Neuronal stem cell (in vitro differentiated cells): Measurements from ENCODE around the gene ACAP1.

ENCODE experiments used
- DNase-seq: peaks from one replicate; pipeline ENCODE4 v3.0.0-alpha.2; 2013; ENCODE audit warnings: low spot score
- H2AFZ ChIP-seq: one replicate; pipeline ENCODE4 v1.6.1; 2013; ENCODE audit warnings: mild to moderate bottlenecking, low read length, inconsistent platforms
- H2AK5ac ChIP-seq: 2 replicates; pipeline ENCODE4 v1.6.1; 2013; ENCODE audit warnings: low read depth, mild to moderate bottlenecking, inconsistent platforms, low read length, moderate library complexity, mixed read lengths
- H2BK120ac ChIP-seq: 2 replicates; pipeline ENCODE4 v1.6.1; 2013; ENCODE audit warnings: low read depth, mild to moderate bottlenecking, inconsistent platforms, low read length, moderate library complexity, mixed read lengths
- H2BK12ac ChIP-seq: one replicate; pipeline ENCODE4 v1.6.1; 2013; ENCODE audit warnings: low read length, inconsistent platforms
- H2BK15ac ChIP-seq: 2 replicates; pipeline ENCODE4 v1.6.1; 2013; ENCODE audit warnings: mild to moderate bottlenecking, low read length, inconsistent platforms, mixed read lengths
- H2BK5ac ChIP-seq: one replicate; pipeline ENCODE4 v1.6.1; 2013; ENCODE audit warnings: inconsistent platforms, mild to moderate bottlenecking, low read length, moderate library complexity
- H3K14ac ChIP-seq: one replicate; pipeline ENCODE4 v1.6.1; 2013; ENCODE audit warnings: low read length, inconsistent platforms
- H3K18ac ChIP-seq: 2 replicates; pipeline ENCODE4 v1.6.1; 2013; ENCODE audit warnings: low read length, inconsistent platforms
- H3K23ac ChIP-seq: 2 replicates; pipeline ENCODE4 v1.6.1; 2013; ENCODE audit warnings: low read depth, mild to moderate bottlenecking, mixed read lengths, low read length, inconsistent platforms; ENCODE audit not compliant: poor library complexity
- H3K27ac ChIP-seq: replicated peaks from 3 replicates; pipeline ENCODE4 v1.5.1; 2013; ENCODE audit warnings: low read length, inconsistent platforms
- H3K27me3 ChIP-seq, 3 experiments: 2 replicates each; pipeline ENCODE4 v1.6.1; 2013; ENCODE audit warnings: low read length in 3 of 3, mild to moderate bottlenecking in 2 of 3, inconsistent platforms in 1 of 3, low read depth in 1 of 3, mixed read lengths in 1 of 3, moderate library complexity in 1 of 3; ENCODE audit not compliant: control insufficient read depth in 3 of 3, insufficient read depth in 3 of 3
- H3K36me3 ChIP-seq, 2 donors: replicated peaks in 1 of 2; 2 replicates each; pipeline ENCODE4 v1.6.1; 2013; ENCODE audit warnings: low read length in 2 of 2; ENCODE audit not compliant: control insufficient read depth in 2 of 2, insufficient read depth in 2 of 2
- H3K4ac ChIP-seq: 2 replicates; pipeline ENCODE4 v1.6.1; 2013; ENCODE audit warnings: inconsistent platforms, mild to moderate bottlenecking, low read length, moderate library complexity
- H3K4me1 ChIP-seq, 2 donors: 1 replicate in 1 of 2; 2 replicates in 1 of 2; pipeline ENCODE4 v1.6.1; 2013; ENCODE audit warnings: low read length in 2 of 2, low read depth in 1 of 2; ENCODE audit not compliant: control insufficient read depth in 2 of 2, insufficient read depth in 1 of 2
- H3K4me2 ChIP-seq: one replicate; pipeline ENCODE4 v1.6.1; 2013; ENCODE audit warnings: mild to moderate bottlenecking, low read length, inconsistent platforms; ENCODE audit not compliant: insufficient read depth, poor library complexity, severe bottlenecking
- H3K4me3 ChIP-seq, 2 donors: 2 replicates each; pipeline ENCODE4 v1.5.1; 2013; ENCODE audit warnings: low read length in 2 of 2, mild to moderate bottlenecking in 2 of 2, inconsistent platforms in 1 of 2, moderate library complexity in 1 of 2
- H3K79me1 ChIP-seq: one replicate; pipeline ENCODE4 v1.6.1; 2013; ENCODE audit warnings: low read depth, mild to moderate bottlenecking, inconsistent platforms, low read length, moderate library complexity
- H3K9ac ChIP-seq: one replicate; pipeline ENCODE4 v1.6.1; 2013; ENCODE audit warnings: mild to moderate bottlenecking, low read depth, low read length, inconsistent platforms; ENCODE audit not compliant: poor library complexity
- H3K9me3 ChIP-seq, 2 donors: replicated peaks in 1 of 2; 2 replicates each; pipeline versions ENCODE3 to v1.6.1; 2013; ENCODE audit warnings: low read length in 2 of 2, mild to moderate bottlenecking in 2 of 2, inconsistent platforms in 1 of 2, low read depth in 1 of 2, mixed read lengths in 1 of 2, moderate library complexity in 1 of 2; ENCODE audit not compliant: control insufficient read depth in 2 of 2, insufficient read depth in 1 of 2
- H4K8ac ChIP-seq: one replicate; pipeline ENCODE4 v1.6.1; 2013; ENCODE audit warnings: low read depth, mild to moderate bottlenecking, inconsistent platforms, low read length, moderate library complexity
- H4K91ac ChIP-seq: one replicate; pipeline ENCODE4 v1.6.1; 2013; ENCODE audit warnings: low read length, low read depth, mild to moderate bottlenecking, inconsistent platforms; ENCODE audit not compliant: poor library complexity
- WGBS, 2 donors: extraction: QIAGEN DNeasy Blood & Tissue Kit; methylation state at CpG; one replicate each; pipeline ENCODE4 v1.1.7; 2013; ENCODE audit warnings: missing lambda C conversion rate in 2 of 2, mixed read lengths in 1 of 2; ENCODE audit not compliant: insufficient read length in 2 of 2, insufficient replicate concordance in 1 of 2; ENCODE audit errors: extremely low coverage in 2 of 2; 5-methylcytosine and 5-hydroxymethylcytosine counted together

ACAP1 gene

DNA sequence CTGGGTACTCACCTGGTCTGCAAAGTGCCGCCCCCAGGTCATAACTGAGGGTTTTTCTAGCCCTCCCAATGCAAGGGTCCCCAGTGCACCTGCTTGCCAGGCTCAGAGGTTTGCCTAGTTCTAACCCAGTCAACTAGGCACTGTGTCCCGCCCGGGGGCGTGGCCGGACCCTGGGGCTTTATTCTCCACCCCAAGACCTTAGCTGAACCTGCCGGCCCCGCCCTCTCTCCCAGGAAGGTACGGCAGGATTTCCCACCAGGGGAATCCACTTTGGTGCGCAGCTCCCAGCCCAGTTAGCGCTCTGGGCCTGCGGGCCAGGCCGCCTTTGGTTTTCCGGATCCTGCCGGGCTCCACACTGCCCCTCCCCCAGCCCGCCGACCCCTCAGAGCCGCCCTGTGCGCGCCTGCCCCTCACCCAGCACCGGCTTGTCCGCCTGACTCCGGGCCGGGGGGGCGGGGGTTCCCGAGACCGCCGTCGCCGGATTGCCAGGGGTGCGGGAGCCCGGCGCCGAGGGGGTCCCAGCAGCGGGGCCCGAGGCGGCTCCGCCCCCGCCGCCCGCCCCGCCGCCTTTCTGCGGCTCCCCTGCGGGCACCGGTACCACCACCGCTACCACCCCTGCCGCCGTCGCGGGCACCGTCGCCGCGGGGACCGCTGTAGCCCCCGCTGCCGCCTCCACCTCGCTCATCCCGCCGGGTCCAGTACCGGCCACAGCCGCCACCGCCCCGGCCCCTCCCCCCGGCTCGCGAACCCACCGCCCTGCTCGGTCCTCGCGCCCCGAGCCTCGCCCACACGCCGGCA lies 42.3 kb upstream of the ACAP1 start:
- Histone ChIP-seq H3K9ac (no peak overlapping the region), H3K9me3 (peaks cover 0 to 3% of the 10 kb centered on the region in 2 donors), H3K4me2 (peak overlapping the region; percentile 54), H2AFZ (peak overlapping the region; percentile 87), H3K27me3 (peaks cover 10 to 48% (median 44%) of the 10 kb centered on the region in 3 experiments), H3K23ac (peak overlapping the region; percentile 43), H2BK12ac (no peak overlapping the region), H2BK5ac (no peak overlapping the region), H3K18ac (peak overlapping the region; percentile 85), H3K4me3 (peak overlapping the region; percentile 22 to 48), H3K14ac (no peak overlapping the region), H2BK120ac (no peak overlapping the region), H3K4me1 (peaks cover 7 to 22% of the 10 kb centered on the region in 2 donors), H2BK15ac (peak overlapping the region; percentile 49), H4K8ac (no peak overlapping the region), H3K4ac (no peak overlapping the region), H4K91ac (no peak overlapping the region), H3K27ac (no peak overlapping the region), H3K36me3 (no peaks in the 10 kb centered on the region), H2AK5ac (peak overlapping the region; percentile 4), H3K79me1 (peaks cover 4% of the 10 kb centered on the region)
- DNase-seq, result no peak
- no CpG with 5 or more reads among the region's 75 CpGs for WGBS, 2 donors

DNA sequence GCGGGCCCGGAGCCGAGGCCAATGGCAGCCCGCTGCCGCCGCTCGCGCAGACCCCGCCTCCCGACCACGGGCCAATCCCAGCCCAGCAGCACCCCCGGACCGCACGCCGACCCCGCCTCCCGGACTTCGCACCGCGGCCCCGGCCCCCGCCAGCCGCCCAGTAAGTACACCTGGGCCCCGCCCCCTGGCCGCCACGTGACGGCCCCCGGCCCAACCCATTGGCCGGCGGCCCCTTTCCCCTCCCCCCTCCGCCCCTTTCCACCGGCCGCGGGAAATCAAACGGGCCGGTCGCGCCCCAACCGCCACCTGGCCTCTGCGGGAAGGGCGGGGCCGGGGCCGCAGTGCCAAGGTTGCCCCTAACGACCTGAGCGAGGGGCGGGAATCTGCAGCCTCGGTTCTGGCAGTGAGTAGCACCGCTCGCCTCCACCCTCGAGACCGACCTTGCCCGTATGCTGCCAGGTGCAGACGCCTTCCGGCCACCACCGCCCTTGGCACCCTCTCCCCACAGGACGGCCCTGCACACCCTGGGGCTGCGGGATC lies 41.6 kb upstream of the ACAP1 start, which contains the start of gene YBX2:
Gene YBX2, minus strand, starts transcription at position 26 of the 540 bp plus-strand sequence. CDS start 139 bp downstream, outside the sequence.
- peak within 1 kb of the TSS; percentile 89 for H3K23ac ChIP-seq
- H3K36me3 ChIP-seq, result no peaks in the 10 kb centered on the region
- H3K27me3 ChIP-seq, result peaks cover 10 to 48% (median 44%) of the 10 kb centered on the region in 3 experiments
- no peak within 1 kb of the TSS for H2BK5ac ChIP-seq
- H3K4me2 ChIP-seq, result peak within 1 kb of the TSS; percentile 80
- no peak within 1 kb of the TSS for H3K14ac ChIP-seq
- peak within 1 kb of the TSS; percentile 87 for H2AFZ ChIP-seq
- H3K4me1 ChIP-seq, result peaks cover 7 to 22% of the 10 kb centered on the region in 2 donors
- DNase-seq, result no peak
- H3K9ac ChIP-seq, result no peak within 1 kb of the TSS
- peak within 1 kb of the TSS; percentile 17 for H4K8ac ChIP-seq
- peak within 1 kb of the TSS; percentile 96 for H3K18ac ChIP-seq
- WGBS, 2 donors, result no CpG with 5 or more reads among the region's 57 CpGs
- H3K4ac ChIP-seq, result no peak within 1 kb of the TSS
- H3K27ac ChIP-seq, result no peak within 1 kb of the TSS
- H3K4me3 ChIP-seq, result peak within 1 kb of the TSS; percentile 29 to 71
- H4K91ac ChIP-seq, result no peak within 1 kb of the TSS
- peaks cover 4% of the 10 kb centered on the region for H3K79me1 ChIP-seq
- peak within 1 kb of the TSS; percentile 49 for H2BK15ac ChIP-seq
- peaks cover 0 to 3% of the 10 kb centered on the region in 2 donors for H3K9me3 ChIP-seq
- peak within 1 kb of the TSS; percentile 94 for H2BK120ac ChIP-seq
- peak within 1 kb of the TSS; percentile 94 for H2AK5ac ChIP-seq
- H2BK12ac ChIP-seq, result no peak within 1 kb of the TSS

DNA sequence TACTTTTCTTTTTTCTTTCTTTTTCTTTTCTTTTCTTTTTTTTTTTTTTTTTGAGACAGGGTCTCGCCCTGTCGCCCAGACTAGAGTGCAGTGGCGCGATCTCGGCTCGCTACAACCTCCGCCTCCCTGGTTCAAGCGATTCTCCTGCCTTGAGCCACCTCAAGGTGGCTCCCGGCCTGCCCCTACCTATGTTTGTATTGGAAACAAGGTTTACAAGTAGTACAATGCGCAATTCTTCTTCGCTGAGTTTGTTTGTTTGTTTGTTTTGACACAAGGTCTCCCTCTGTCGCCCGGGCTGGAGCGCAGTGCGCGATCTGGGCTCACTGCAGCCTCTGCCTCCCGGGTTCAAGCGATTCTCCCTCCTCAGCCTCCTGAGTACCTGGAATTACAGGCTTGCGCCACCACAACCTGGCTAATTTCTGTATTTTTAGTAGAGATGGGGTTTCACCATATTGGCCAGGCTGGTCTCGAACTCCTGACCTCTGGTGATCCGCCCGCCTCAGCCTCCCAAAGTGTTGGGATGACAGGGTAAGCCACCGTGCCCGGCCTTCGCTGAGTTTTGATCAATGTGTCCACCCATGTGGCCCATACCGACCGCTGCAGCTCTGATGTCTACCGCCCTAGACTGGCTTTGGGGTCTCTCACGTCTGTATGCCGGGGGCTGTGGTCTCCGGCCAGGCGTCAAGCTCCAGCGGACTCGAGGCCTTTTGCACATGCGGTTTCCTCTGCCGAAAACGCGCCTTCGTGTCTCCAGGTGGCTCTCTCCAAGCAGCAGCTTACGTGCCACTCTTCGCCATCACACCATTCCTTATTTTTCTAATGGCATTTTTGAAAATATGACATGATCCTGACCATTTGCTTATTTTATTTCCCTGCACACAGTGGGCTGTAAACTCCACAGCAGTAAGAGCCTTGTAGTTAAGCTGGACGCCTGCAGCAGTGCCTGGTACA lies 40.8 kb upstream of the ACAP1 start:
- H2AFZ ChIP-seq, result no peak overlapping the region
- no peak for DNase-seq
- H2BK12ac ChIP-seq, result no peak overlapping the region
- no peak overlapping the region for H4K91ac ChIP-seq
- H3K4me2 ChIP-seq, result no peak overlapping the region
- H3K36me3 ChIP-seq, result no peaks in the 10 kb centered on the region
- no peak overlapping the region for H2BK5ac ChIP-seq
- no peak overlapping the region for H3K9ac ChIP-seq
- peaks cover 7 to 22% of the 10 kb centered on the region in 2 donors for H3K4me1 ChIP-seq
- H4K8ac ChIP-seq, result no peak overlapping the region
- peaks cover 0 to 3% of the 10 kb centered on the region in 2 donors for H3K9me3 ChIP-seq
- H3K23ac ChIP-seq, result peak overlapping the region; percentile 89
- H3K18ac ChIP-seq, result no peak overlapping the region
- H2AK5ac ChIP-seq, result peak overlapping the region; percentile 94
- H3K4me3 ChIP-seq, result peak overlapping the region in 1 of 2 donors; percentile 29
- H3K79me1 ChIP-seq, result peaks cover 4% of the 10 kb centered on the region
- no peak overlapping the region for H3K14ac ChIP-seq
- WGBS, 2 donors, result no CpG with 5 or more reads among the region's 42 CpGs
- peak overlapping the region; percentile 94 for H2BK120ac ChIP-seq
- peaks cover 10 to 51% (median 44%) of the 10 kb centered on the region in 3 experiments for H3K27me3 ChIP-seq
- H3K4ac ChIP-seq, result no peak overlapping the region
- no peak overlapping the region for H3K27ac ChIP-seq
- H2BK15ac ChIP-seq, result no peak overlapping the region
